Thyroid gland (tissue), 4 donors: ENCODE results near the gene MED29.

ENCODE experiments used
- POLR2A ChIP-seq, 2 donors: fragments of 450-650 bp; IDR thresholded peaks; one replicate each; pipeline ENCODE4 v1.6.1; 2017; ENCODE audit warnings: antibody characterized with exemption in 2 of 2, mild to moderate bottlenecking in 2 of 2, moderate library complexity in 1 of 2
- TF ChIP-seq, protein P1 (sequence below), 6 experiments: fragments of 200-600 bp in 3 of 6; fragments of 450-650 bp in 3 of 6; sonication (generic) in 3 of 6; IDR thresholded peaks; one replicate each; pipeline ENCODE4 v1.5.1; 2016 to 2019; ENCODE audit warnings: antibody characterized with exemption in 6 of 6, mild to moderate bottlenecking in 2 of 6, inconsistent platforms in 1 of 6, moderate library complexity in 1 of 6

DNA sequence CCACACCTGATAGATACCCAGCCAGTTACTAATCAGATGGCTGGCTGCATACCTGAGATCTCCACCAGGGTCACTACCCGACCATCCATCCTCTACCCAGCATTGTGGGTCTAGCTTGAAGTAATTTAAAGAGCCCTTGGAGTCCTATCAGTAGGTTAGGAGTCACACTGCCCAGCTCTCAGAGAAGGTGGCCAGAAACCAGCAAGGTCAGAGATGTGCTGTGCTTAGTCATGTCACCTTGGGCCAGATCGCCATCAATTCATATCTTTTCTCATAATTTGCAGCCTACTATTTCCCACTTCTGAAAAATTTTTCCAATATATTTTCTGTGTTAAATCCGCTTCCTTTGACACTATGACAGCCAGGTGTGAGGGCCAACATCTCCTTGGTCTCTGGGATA lies 35.1 kb upstream of the MED29 start:
- no peak for TF ChIP-seq POLR2A (IDR thresholded peaks at IDR 0.05)
- TF ChIP-seq, protein P1, sequence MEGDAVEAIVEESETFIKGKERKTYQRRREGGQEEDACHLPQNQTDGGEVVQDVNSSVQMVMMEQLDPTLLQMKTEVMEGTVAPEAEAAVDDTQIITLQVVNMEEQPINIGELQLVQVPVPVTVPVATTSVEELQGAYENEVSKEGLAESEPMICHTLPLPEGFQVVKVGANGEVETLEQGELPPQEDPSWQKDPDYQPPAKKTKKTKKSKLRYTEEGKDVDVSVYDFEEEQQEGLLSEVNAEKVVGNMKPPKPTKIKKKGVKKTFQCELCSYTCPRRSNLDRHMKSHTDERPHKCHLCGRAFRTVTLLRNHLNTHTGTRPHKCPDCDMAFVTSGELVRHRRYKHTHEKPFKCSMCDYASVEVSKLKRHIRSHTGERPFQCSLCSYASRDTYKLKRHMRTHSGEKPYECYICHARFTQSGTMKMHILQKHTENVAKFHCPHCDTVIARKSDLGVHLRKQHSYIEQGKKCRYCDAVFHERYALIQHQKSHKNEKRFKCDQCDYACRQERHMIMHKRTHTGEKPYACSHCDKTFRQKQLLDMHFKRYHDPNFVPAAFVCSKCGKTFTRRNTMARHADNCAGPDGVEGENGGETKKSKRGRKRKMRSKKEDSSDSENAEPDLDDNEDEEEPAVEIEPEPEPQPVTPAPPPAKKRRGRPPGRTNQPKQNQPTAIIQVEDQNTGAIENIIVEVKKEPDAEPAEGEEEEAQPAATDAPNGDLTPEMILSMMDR (IDR thresholded peaks at IDR 0.05) = no peak
